Natural killer cell (primary cell): ENCODE measurements around the gene PPP2R5C. TPM values are rescaled to one million over a fixed set of nuclear protein-coding genes. Genes with fewer than 3 reads are reported as not detected.

Source experiments
- ATAC-seq, 3 donors: fragments of 150-1000 bp in 2 of 3; fragments of 200-7000 bp in 1 of 3; cut with Tn5 transposase; 1 replicate in 1 of 3; 2 replicates in 2 of 3; pipeline ENCODE4 v1.10.0; 2021; ENCODE audit warnings: mild to moderate bottlenecking in 2 of 3, moderate library complexity in 2 of 3
- DNase-seq, 2 donors: peaks; one replicate each; pipeline versions ENCODE4 v3.0.0 to v3.0.0-alpha.2; 2013 to 2021; ENCODE audit warnings: mixed read lengths in 1 of 2
- H3K27ac ChIP-seq: one replicate; pipeline ENCODE4 v1.5.1; 2013; ENCODE audit warnings: mild to moderate bottlenecking, low read length
- H3K27me3 ChIP-seq: one replicate; pipeline ENCODE4 v1.6.1; 2013; ENCODE audit warnings: low read length; ENCODE audit not compliant: control insufficient read depth, insufficient read depth
- H3K36me3 ChIP-seq: one replicate; pipeline ENCODE4 v1.6.1; 2013; ENCODE audit warnings: low read length; ENCODE audit not compliant: control insufficient read depth, insufficient read depth
- H3K4me1 ChIP-seq: one replicate; pipeline ENCODE4 v1.6.1; 2013; ENCODE audit warnings: low read length; ENCODE audit not compliant: control insufficient read depth, insufficient read depth
- H3K4me3 ChIP-seq: one replicate; pipeline ENCODE4 v1.5.1; 2013; ENCODE audit warnings: low read length
- H3K9me3 ChIP-seq: one replicate; pipeline ENCODE4 v1.6.1; 2013; ENCODE audit warnings: low read length; ENCODE audit not compliant: control insufficient read depth, insufficient read depth
- H3K27ac Mint-ChIP-seq, 2 donors: one replicate each; pipeline ENCODE4 v1.8.0; 2022; ENCODE audit warnings: mild to moderate bottlenecking in 2 of 2, mixed read lengths in 2 of 2, moderate library complexity in 1 of 2
- H3K27me3 Mint-ChIP-seq, 2 donors: one replicate each; pipeline ENCODE4 v1.8.0; 2022; ENCODE audit warnings: low read depth in 2 of 2, mixed read lengths in 2 of 2
- H3K36me3 Mint-ChIP-seq: one replicate; pipeline ENCODE4 v1.8.0; 2022; ENCODE audit warnings: mixed read lengths
- H3K4me1 Mint-ChIP-seq, 2 donors: one replicate each; pipeline ENCODE4 v1.8.0; 2022; ENCODE audit warnings: mixed read lengths in 2 of 2
- H3K4me3 Mint-ChIP-seq: one replicate; pipeline ENCODE4 v1.8.0; 2022; ENCODE audit warnings: mild to moderate bottlenecking, moderate library complexity, mixed read lengths
- H3K9me3 Mint-ChIP-seq, 2 donors: one replicate each; pipeline ENCODE4 v1.8.0; 2022; ENCODE audit warnings: mixed read lengths in 2 of 2
- WGBS: methylation state at CpG from one replicate; pipeline ENCODE4 v1.1.7; 2013; ENCODE audit warnings: missing lambda C conversion rate; ENCODE audit not compliant: insufficient coverage; 5-methylcytosine and 5-hydroxymethylcytosine counted together
- intact Hi-C: fragments of 100-400 bp; cut with micrococcal nuclease; formaldehyde crosslinking; loops from one replicate; pipeline ENCODE4 v1.14.2; 2022
- total RNA-seq, 4 donors: library from RNA; stranded (reverse); fragments of 120-200 nt in 1 of 4; gene quantifications; one replicate each; pipeline versions ENCODE4 v1.2.3 to v1.2.4, GENCODE V29; 2013 to 2022
- TF ChIP-seq, protein P1 (sequence below): fragments of 200-600 bp; IDR thresholded peaks from one replicate; pipeline ENCODE4 v1.8.0; 2022; ENCODE audit warnings: antibody characterized with exemption

PPP2R5C gene
- total RNA-seq, 3 donors from 2014 or later (not counting 1 experiment from before 2014, with no cell fraction given): 716 to 779 (median 736) TPM

DNA sequence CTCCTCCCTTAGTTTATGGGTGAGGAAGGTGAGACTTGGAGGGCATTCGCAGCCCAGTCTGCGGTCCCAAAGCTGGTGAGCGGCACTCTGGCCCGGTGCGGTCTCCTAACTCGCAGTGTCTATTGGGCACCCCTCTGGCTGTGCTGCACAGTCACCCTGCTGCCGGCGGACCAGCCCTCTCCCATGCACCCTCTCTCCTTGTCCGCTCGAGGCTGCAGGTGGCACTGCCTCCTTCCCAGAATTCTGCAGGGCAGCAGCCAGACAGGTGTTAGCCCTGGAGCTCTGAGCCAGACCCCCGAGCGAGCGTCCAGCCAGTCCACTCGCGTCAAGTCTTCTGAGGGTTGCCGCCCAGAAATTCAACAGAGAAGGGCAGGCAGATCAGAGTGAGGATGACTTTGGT, 146.1 kb downstream of the PPP2R5C start:
- no peaks in the 10 kb centered on the region for H3K27me3 Mint-ChIP-seq
- no peaks in the 10 kb centered on the region for H3K27me3 ChIP-seq
- peaks cover 90% of the 10 kb centered on the region for H3K36me3 ChIP-seq
- no peaks in the 10 kb centered on the region for H3K9me3 Mint-ChIP-seq
- H3K4me3 Mint-ChIP-seq: no peak overlapping the region
- H3K4me1 Mint-ChIP-seq: no peaks in the 10 kb centered on the region
- H3K4me3 ChIP-seq: no peak overlapping the region
- ATAC-seq: no peak
- WGBS: 97% methylated on average over 16 of the region's 16 CpGs
- peaks cover 8% of the 10 kb centered on the region for H3K36me3 Mint-ChIP-seq
- intact Hi-C loops: no loop called here
- H3K4me1 ChIP-seq: no peaks in the 10 kb centered on the region
- H3K9me3 ChIP-seq: no peaks in the 10 kb centered on the region
- H3K27ac ChIP-seq: no peak overlapping the region
- H3K27ac Mint-ChIP-seq: no peak overlapping the region
- no peak for DNase-seq
- TF ChIP-seq, protein P1, sequence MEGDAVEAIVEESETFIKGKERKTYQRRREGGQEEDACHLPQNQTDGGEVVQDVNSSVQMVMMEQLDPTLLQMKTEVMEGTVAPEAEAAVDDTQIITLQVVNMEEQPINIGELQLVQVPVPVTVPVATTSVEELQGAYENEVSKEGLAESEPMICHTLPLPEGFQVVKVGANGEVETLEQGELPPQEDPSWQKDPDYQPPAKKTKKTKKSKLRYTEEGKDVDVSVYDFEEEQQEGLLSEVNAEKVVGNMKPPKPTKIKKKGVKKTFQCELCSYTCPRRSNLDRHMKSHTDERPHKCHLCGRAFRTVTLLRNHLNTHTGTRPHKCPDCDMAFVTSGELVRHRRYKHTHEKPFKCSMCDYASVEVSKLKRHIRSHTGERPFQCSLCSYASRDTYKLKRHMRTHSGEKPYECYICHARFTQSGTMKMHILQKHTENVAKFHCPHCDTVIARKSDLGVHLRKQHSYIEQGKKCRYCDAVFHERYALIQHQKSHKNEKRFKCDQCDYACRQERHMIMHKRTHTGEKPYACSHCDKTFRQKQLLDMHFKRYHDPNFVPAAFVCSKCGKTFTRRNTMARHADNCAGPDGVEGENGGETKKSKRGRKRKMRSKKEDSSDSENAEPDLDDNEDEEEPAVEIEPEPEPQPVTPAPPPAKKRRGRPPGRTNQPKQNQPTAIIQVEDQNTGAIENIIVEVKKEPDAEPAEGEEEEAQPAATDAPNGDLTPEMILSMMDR: no peak

DNA sequence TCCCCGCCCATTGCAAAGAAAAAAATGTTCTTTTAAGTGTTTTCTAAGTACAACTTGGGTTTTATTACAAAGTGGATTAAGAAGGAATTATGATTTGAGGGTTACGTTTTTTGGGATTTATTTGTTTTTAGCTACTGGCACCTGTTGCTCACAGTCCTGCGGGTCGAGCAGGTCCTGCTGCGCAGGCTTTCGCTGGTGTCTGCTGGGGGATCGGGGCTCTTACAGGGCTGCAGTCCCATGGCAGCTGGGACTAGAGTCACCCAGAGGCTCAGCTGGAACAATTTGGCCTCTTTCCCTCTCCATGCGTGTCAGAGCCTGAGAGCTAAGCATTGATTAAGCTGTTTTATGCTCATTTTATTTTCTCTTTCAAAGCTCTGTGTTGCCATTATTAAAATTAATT, 147.3 kb downstream of the PPP2R5C start:
- no peaks in the 10 kb centered on the region for H3K9me3 Mint-ChIP-seq
- H3K27me3 Mint-ChIP-seq: no peaks in the 10 kb centered on the region
- H3K27ac Mint-ChIP-seq: peak overlapping the region; percentile 16 to 38
- 98% methylated on average over 7 of the region's 8 CpGs for WGBS
- H3K27me3 ChIP-seq: no peaks in the 10 kb centered on the region
- no peaks in the 10 kb centered on the region for H3K4me1 ChIP-seq
- no peaks in the 10 kb centered on the region for H3K9me3 ChIP-seq
- DNase-seq (no peak), ATAC-seq (no peak)
- H3K36me3 Mint-ChIP-seq: peaks cover 7% of the 10 kb centered on the region
- TF ChIP-seq, protein P1: no peak
- peaks cover 90% of the 10 kb centered on the region for H3K36me3 ChIP-seq
- no peaks in the 10 kb centered on the region for H3K4me1 Mint-ChIP-seq
- no peak overlapping the region for H3K27ac ChIP-seq
- intact Hi-C loops: no loop called here
- no peak overlapping the region for H3K4me3 ChIP-seq
- no peak overlapping the region for H3K4me3 Mint-ChIP-seq

DNA sequence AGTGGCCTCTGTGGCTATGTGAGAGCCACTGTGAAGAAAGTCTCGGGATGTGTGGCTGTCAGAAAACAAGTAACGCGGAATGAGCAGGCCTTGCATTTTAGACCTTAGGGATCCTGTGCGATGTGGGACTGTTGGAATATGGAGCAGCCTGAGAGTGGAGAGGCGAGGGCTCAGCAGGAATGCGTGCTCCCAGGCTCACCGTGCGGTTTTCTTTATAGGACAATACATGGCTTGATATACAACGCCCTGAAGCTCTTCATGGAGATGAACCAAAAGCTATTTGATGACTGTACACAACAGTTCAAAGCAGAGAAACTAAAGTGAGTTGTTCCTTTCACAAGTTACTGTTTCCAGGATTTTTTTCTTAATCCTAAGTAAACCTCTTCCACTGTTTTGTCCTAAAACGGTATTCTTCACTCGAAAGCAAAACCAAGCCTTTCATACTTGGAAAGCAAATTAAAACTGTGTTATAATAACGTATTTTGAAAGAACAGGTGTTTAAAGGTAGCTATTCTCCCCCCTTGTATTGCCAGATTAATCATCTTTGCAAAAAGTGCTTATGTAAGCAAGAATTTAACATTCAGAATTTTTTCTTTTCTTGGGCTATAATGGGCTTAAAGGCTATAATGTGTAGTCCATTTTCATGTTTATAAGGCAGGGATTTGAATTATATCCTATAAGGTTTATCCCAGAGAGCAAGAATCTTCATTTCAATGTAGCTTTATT, 148.0 kb downstream of the PPP2R5C start:
- WGBS: 96% methylated on average over 9 of the region's 12 CpGs
- ATAC-seq (no peak), DNase-seq (no peak)
- no peaks in the 10 kb centered on the region for H3K4me1 Mint-ChIP-seq
- TF ChIP-seq, protein P1: no peak
- H3K4me3 ChIP-seq: no peak overlapping the region
- no peaks in the 10 kb centered on the region for H3K27me3 Mint-ChIP-seq
- no peaks in the 10 kb centered on the region for H3K27me3 ChIP-seq
- no peaks in the 10 kb centered on the region for H3K9me3 Mint-ChIP-seq
- no peaks in the 10 kb centered on the region for H3K4me1 ChIP-seq
- H3K36me3 ChIP-seq: peaks cover 90% of the 10 kb centered on the region
- peaks cover 7% of the 10 kb centered on the region for H3K36me3 Mint-ChIP-seq
- intact Hi-C loops: no loop called here
- H3K9me3 ChIP-seq: no peaks in the 10 kb centered on the region
- H3K27ac ChIP-seq: no peak overlapping the region
- H3K4me3 Mint-ChIP-seq: no peak overlapping the region
- H3K27ac Mint-ChIP-seq: peak overlapping the region; percentile 16 to 38

DNA sequence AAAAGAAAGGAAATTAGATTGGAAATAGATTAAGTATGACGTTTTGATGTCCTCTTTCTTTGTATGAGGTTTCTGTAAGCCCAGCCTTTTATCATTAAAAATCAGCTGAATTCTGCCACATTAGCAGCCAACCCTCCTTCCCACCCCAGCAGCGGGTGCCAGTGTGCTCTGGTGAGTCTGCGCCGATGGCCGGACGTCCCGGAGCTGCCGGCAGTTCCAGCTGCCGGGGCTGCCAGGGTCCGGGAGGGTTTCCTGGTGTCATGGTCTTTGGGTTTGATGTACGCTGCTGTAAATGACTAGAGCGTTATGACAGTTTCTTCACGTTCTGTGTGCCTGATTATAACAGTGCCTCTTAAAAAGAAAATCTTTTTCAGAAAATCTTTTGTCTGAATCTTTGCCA, 151.3 kb downstream of the PPP2R5C start:
- no peak overlapping the region for H3K4me3 ChIP-seq
- WGBS: 97% methylated on average over 12 of the region's 13 CpGs
- Mint-ChIP-seq H3K36me3 (no peaks in the 10 kb centered on the region), H3K4me1 (peaks cover 12 to 19% of the 10 kb centered on the region in 2 donors), H3K9me3 (no peaks in the 10 kb centered on the region), H3K4me3 (no peak overlapping the region), H3K27ac (peak overlapping the region; percentile 27 to 52), H3K27me3 (no peaks in the 10 kb centered on the region)
- DNase-seq (no peak), ATAC-seq (no peak)
- no peaks in the 10 kb centered on the region for H3K27me3 ChIP-seq
- TF ChIP-seq, protein P1: no peak
- H3K4me1 ChIP-seq: no peaks in the 10 kb centered on the region
- intact Hi-C loops: no loop called here
- H3K9me3 ChIP-seq: no peaks in the 10 kb centered on the region
- no peak overlapping the region for H3K27ac ChIP-seq
- peaks cover 82% of the 10 kb centered on the region for H3K36me3 ChIP-seq
